ENCODE results near the gene KRT3. TPM values are rescaled to one million over a fixed set of nuclear protein-coding genes. Genes with fewer than 3 reads are reported as not detected.

The KRT3 gene
- total RNA-seq, 4 donors from 2014 or later = not detected

DNA sequence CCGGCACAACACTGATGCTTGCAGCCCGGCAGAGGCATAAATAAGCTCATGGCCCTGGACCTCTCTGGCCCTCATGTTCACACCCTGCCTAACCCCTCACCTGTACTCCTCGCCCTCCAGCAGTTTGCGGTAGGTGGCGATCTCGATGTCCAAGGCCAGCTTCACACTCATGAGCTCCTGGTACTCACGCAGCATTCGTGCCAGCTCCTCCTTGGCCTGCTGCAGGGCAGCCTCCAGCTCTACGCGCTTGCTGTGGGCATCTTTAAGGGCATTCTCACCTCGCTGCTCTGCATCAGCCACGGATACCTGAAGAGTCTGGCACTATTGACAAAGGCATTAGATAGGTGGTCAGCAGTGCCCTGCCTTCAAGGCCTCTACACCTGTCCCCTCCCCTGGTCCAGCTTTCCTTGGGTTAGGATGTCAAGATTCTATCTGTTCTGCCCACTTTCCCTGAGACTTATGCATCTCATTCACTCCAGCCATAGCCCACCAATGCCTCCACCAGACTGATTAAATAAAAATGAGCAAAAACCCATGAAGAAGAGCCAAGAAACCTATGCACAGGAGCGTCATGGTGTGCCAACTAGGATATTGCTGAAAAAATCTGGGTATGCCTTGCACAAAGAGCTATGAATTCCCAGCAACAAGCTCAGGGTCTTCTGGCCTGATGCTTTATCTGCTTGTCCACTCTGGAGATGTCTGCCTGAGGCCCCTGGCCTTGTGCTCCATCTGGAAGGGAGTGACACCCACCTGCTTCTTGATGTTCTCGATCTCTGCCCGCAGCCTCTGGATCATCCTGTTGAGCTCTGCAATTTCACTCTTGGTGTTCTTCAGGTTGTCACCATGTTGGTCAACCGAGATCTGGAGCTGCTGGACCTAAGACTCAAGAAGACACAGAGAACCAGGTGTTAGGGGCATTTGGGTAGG, 11.9 kb upstream of the KRT3 start:
- DNase-seq (ENCODE audit: low spot score) (no peak), ATAC-seq (ENCODE audit: low FRiP score) (no peak)
- TF ChIP-seq, protein P1, sequence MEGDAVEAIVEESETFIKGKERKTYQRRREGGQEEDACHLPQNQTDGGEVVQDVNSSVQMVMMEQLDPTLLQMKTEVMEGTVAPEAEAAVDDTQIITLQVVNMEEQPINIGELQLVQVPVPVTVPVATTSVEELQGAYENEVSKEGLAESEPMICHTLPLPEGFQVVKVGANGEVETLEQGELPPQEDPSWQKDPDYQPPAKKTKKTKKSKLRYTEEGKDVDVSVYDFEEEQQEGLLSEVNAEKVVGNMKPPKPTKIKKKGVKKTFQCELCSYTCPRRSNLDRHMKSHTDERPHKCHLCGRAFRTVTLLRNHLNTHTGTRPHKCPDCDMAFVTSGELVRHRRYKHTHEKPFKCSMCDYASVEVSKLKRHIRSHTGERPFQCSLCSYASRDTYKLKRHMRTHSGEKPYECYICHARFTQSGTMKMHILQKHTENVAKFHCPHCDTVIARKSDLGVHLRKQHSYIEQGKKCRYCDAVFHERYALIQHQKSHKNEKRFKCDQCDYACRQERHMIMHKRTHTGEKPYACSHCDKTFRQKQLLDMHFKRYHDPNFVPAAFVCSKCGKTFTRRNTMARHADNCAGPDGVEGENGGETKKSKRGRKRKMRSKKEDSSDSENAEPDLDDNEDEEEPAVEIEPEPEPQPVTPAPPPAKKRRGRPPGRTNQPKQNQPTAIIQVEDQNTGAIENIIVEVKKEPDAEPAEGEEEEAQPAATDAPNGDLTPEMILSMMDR (IDR thresholded peaks at IDR 0.05) = no peak

DNA sequence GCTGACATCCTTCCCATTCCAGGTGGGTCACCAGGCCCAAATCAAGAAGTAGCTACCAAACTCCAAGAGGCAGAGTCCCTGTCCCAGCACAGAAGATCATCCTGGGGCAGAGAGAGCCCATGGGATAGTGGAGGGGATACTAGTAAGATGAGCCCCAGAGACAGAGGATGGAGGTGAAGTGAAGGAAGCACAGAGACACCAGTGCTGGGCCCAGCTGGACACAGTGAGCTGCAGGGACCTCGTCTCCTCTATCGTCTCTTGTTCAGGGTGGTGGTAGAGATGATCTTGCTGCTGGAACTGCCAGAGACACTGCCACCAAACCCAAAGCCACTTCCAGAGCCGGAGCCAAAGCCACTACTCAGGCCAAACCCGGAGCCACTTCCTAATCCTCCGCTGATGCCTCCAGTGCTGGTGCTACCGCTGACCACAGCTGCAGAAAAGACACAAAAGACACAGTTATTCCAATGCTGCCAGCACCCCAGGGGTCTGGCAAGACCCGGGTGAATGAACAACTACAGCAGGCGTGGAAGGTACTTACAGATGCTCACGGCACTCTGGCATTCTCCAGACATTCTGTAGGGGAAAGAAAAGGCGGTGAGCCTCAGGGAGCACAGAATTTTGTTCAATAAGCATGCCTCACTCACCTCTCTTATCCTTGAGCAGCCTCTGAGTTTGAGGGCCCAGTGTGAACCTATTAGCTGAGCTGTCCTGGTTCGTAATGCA, 11.1 kb upstream of the KRT3 start:
- DNase-seq (ENCODE audit: low spot score) (no peak), ATAC-seq (ENCODE audit: low FRiP score) (no peak)
- TF ChIP-seq, protein P1 (IDR thresholded peaks at IDR 0.05) = no peak

DNA sequence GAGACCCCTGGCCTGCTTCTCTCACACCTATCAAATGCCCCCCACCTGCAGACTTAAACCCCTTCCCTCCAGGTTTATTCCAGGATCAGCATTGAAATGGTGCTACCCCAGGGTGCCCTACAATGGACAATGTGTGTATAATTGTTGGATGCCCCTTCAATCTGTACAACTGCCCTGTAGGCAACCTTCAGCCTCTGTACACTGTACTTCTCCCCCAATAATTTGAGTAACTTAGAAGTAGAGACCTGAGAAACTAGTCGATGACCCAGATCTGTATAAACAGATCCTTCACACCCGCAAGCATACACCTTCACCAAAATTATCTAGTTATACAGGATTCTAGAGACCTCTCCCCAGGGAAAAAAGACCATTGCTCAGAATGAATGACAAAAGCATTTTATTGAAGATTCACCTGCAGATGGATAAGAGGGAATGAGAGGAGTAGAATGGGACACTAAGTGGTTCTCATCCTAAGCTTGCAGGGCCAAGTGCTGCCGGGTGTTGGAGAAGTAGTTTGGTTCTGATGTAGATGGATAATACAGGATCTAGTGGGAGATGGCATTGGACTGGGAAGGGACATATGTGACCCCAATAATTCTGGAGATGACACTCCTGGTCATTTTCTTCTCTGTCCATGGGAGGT, 10.4 kb upstream of the KRT3 start:
- ATAC-seq (ENCODE audit: low FRiP score) (no peak), DNase-seq (ENCODE audit: low spot score) (no peak)
- TF ChIP-seq, protein P1 (IDR thresholded peaks at IDR 0.05) = no peak

DNA sequence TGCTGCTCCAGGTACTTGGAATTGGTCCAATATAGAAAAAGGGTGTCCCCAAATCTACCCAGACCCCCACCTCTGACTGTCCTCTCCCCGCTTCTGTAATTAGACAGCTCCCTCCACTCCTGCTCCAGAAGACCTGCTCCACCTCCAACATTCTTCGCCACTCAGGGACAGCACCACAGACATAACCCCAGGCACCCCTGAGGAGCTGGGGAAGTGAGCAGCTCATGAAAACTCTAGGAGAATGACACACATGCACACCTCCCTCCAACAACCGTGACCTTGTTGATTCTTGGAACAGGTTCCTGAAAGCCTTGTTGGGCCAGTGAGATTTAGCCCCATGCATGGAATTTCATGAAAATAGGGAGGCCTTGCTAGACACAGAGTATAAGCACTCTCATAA, 9.8 kb upstream of the KRT3 start:
- ATAC-seq (ENCODE audit: low FRiP score) = no peak
- TF ChIP-seq, protein P1 (IDR thresholded peaks at IDR 0.05) = no peak
- no peak for DNase-seq (ENCODE audit: low spot score)

DNA sequence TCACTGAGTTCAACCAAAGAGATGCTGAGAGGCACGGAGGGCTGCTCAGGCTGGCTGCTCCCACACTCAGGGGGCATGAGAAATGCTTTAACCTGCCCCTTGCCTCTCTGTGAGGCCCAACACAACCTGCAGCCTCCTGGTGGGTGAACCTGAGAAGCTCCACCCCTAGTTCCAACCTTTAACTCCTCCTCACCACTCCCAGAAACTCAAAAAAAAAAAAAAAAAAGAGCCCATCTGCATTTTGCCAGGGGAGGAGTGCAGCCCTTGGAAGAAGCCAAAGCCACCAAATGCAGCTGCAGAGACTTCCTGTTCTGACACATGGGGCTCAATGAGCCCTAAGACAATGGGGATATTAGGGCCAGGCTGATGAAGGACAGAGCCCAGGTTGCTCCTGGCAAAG, 9.1 kb upstream of the KRT3 start:
- TF ChIP-seq, protein P1 (IDR thresholded peaks at IDR 0.05) = no peak
- no peak for ATAC-seq (ENCODE audit: low FRiP score)

DNA sequence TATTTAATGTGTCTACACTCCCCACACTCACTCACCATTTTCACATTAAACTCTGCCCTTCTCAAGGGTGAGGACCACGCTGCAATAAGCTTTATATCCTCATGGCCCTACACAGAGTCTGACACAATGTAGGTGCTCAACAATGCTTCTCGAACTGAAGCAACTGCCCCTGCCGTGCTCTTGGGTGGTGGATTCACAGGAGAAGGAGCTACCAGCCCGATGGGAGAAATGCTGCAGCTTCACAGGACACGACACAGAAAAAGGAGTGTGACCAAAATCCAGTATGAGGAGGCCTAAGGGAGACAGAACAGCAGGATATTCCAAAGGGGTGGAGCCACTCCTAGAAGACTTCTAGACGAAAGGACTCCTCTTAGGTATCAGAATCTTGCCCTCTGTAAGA, 6.5 kb upstream of the KRT3 start:
- DNase-seq (ENCODE audit: low spot score) = no peak
- TF ChIP-seq, protein P1 (IDR thresholded peaks at IDR 0.05) = no peak
- ATAC-seq (ENCODE audit: low FRiP score) = no peak

More for the DNA sequence above, 9.1 kb upstream of the KRT3 start:
- DNase-seq (ENCODE audit: low spot score) = no peak
